GM19452 (cell line): ENCODE results near the gene SLC43A1.

ENCODE experiments used
- ATAC-seq: cut with Tn5 transposase; IDR thresholded peaks from one replicate; pipeline ENCODE4 v1.9.1; 2021; ENCODE audit not compliant: unreplicated experiment

Gene SLC43A1

DNA sequence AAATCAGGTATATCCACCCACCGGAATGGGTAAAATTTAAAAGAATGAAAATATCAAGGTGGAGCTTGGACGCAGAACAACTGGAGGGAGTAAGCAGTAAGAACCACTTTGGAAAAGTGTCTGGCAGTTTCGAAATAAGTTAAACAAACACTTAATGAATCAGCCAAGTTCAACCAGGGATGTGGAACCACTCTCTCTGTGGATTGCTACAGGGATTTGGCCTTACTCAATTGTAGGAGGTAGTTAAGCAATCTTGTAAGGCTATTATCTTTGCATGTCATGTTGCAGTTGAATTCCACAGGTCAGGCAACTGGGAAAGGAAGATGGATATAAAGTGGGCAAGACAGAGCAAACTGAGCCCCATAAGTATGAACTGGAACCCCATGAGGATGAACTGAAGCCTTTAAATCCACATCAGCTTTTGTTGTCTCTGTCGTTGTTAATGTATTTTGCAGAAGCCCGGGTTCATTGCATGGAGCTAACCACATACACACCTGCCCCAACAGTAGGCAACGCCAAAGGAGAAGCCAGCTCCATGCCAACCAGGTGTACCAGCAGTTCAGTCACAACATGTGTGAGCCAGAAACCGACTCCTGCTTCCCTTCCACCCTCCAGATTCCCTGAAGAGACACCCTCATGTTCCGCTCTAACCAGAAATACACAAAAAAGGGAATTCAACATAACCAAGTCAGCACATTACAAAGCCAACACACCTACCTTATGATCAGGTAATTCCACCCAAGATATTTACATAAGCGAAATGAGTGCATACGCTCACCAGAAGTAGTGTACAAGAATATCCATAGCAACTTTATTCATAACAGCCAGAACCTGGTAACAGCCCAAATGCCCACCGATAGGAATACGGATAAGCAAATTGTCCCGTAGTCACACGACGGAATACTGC is 80.6 kb downstream of the SLC43A1 start:
- ATAC-seq, result no peak
